Hypothalamus (tissue), 51 donors: ENCODE data around the gene CDC42EP3.

Experiments
- DNase-seq, 51 donors: peaks; one replicate each; lab custom pipeline; 2025; lab: John Stamatoyannopoulos, UW

CDC42EP3 gene

DNA sequence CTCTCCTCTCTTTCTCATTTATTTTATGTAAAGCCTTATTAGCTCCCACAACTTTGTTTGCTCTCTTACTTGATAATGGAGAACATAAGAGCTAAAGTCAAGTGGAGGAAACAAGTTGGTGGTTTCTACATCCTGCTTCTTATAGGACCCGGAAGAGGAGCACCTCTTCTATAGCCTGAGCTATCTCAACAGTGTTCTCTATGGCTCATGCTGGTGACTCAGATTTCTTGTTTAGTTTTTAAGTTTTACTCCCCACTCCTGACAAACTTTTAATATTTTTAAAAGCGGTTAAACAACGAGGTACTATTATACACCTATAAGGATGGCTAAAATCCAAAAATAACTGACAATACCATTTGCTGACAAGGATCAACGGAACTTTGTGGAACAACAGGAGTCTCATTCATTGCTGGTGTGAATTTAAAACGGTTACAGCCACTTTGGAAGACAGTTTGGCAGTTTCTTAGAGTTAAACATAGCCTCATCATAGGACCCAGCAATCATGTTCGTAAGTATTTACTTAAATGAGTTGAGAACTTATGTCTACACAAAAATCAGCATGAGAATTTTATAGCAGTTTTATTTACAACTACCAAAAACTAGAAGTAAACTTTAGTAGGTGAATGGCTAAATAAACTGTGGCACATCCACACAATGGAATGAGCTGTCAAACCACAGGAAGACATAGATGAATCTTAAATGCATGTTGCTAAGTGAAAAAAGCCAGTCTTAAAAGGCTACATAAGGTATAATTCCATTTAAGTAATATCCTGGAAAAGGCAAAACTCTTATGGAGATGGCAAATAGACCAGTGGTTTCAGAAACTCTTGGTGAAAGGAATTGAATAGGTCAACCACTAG, 12.7 kb upstream of the CDC42EP3 start:
- no peak for DNase-seq

DNA sequence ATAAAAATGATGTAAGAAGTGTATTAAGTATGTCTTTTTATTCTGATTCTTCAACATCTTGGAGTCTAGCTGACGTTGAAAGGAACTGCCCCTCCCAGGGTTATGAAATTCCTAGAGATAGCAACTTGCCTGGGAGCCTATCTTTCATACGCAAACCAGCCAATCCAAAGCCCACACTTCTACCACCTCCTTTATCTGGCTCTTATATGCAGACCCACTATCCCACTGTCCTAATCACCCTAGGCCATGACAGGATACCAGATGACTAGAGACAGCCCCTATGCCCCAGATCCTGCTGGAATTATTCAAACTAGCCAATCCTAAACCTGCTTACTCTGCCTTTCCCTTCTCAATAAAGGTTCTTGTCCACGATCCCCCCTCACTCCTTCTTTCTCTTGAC, 11.8 kb upstream of the CDC42EP3 start:
- no peak for DNase-seq

DNA sequence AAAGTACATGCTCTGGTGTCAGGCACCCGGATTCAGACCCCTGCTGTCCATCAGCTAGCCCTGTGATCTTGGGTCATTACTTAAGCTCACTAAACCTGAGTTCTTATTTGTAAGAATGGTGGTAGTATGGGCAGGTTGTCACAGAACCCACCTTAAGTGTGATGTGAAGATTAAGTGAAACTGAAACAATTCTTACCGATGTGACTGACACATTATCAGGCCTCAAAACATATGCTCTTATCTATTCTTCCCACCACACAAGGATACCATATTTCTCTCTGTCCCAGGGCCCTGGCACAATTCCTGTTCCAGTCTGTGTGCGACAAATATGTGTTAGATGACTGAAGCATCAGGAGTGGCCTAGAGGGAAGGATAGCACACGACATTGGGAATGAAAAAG, 11.0 kb upstream of the CDC42EP3 start:
- DNase-seq = no peak

- DNase-seq = no peak
These were observed 10.1 kb upstream of the CDC42EP3 start for GRCh38 chr2:37681587-37681986.

GRCh38 chr2:37679072-37679695, 7.7 kb upstream of the CDC42EP3 start:
- DNase-seq = no peak

DNA sequence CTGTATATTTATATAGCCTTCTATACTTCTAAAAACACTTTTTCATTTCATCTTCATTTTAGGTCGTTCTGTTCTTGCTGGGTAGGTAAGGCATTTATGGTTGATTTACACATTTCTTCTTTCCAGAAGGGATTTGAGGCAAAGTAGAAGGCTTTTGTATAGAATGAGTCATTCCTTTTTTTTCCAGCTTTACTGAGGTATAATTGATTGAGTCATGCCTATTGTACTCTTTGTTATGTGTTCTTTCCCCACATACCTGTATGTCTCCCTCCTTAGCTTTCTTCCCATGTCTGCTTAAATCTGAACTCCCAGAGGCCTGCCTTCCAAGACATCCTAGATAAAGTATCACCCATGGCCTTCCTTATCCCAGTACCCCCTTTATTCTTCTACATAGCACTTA, 4.8 kb upstream of the CDC42EP3 start:
- DNase-seq = no peak

GRCh38 chr2:37674946-37675345, 3.5 kb upstream of the CDC42EP3 start:
- no peak for DNase-seq

- DNase-seq = no peak
These were observed 1.4 kb upstream of the CDC42EP3 start for GRCh38 chr2:37672870-37673184.

- DNase-seq = peak in 26 of 51 donors; percentile 8 to 72 (median 30)
These were observed 845 bp upstream of the CDC42EP3 start for GRCh38 chr2:37672104-37672869.

GRCh38 chr2:37671816-37672103, 318 bp upstream of the CDC42EP3 start:
- DNase-seq = peak in 2 of 51 donors; percentile 25 to 38

DNA sequence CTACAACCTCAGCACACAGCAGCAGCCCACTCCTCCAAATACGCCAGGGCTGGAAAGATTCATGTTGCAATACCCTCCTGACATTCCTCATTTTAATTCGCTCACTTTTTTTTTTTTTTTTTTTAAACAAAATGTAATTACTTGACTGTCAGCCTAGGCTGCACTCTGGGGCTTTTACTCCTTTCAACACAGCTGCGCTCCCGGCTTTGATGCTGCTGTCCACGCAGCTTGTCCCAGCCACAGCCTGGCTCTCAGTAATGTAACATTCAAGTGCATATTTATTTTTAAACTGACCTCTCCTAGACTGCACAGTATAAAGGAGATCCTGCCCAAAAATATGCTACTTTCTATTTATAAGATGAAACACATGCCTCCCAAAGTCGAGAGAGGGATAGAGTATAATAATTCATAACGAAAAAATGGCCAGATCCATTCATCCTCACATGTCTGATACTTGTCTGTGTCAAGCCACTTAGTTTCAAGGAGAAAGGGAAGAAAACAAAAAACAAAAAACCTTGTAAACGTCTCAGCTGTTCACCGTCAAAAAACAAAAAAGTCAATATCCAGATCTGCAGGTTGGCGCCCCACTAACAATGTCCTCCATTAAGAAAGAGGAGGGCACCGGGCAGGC, 949 bp downstream of the CDC42EP3 start:
- no peak for DNase-seq

GRCh38 chr2:37669446-37669845, 2.0 kb downstream of the CDC42EP3 start:
- no peak for DNase-seq

DNA sequence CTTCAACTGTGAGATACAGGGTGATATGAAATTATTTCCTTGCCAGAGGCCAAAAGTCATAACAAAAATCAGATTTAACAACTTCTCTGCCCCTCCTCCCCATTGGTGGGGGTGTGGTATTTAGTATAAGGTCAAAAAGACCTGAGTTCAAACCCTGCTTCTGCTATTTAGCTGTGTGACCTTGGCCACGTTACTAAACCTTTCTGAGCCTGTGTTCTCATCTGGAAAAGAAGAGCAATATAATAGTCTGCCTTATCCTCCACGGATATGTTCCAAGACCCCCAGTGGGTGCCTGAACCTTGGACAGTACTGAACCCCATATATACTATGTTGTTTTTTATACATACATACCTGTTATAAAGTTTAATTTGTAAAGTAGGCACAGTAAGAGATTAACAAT, 3.7 kb downstream of the CDC42EP3 start:
- DNase-seq = no peak

DNA sequence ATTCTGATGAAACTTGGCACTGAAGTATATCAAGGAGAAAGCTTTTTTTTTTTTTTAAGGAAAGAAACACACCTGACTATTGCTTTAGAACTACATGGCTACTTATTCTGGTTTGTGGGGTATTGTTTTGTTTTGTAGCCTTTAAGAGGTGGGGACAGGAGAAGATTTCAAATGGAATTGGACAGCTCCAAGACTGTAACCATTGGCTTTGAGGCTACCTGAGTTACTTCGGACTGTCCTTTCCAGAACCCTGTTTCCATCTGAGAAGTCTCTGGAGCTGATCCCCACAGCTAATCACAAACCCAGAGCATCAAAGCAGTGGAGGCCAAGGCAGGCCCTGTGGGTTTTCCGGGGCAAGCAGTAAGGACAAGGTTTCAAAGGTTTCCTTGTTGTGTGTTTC, 4.7 kb downstream of the CDC42EP3 start:
- no peak for DNase-seq

DNA sequence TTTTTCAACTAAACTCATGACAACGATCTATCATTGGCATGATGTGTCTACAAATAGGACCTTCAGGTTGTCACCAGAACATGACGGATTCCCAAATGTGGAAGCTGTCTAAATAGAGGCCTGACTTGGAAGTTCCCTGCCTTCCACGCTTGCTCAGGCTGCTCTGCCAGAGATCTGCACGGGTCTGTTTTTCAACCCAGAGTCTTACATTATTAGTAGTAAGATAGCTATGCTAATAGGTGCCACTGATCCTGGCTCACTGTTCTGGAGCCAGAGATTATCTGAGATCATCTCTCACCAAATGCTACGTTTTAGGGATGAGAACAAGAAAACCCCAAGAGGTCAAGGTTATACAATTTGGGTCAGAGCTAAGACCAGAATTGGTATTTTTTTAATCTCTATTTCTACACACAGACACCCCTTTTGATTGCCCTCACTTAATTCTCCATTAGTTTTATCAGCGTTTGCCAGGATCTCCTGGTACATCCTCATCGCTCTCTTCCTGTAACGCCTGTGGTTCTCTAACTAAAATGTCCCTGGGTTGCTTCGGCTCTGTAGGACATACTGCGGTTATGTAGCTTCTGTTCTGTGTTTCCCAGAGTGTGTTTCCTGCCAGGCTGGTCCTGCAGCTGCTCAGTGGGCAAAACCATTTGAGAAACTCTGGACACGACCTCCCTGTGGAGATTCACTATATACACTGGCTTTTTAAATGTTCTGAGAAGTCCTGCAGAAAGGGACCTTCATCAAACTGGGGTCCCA, 5.7 kb downstream of the CDC42EP3 start:
- DNase-seq = no peak

DNA sequence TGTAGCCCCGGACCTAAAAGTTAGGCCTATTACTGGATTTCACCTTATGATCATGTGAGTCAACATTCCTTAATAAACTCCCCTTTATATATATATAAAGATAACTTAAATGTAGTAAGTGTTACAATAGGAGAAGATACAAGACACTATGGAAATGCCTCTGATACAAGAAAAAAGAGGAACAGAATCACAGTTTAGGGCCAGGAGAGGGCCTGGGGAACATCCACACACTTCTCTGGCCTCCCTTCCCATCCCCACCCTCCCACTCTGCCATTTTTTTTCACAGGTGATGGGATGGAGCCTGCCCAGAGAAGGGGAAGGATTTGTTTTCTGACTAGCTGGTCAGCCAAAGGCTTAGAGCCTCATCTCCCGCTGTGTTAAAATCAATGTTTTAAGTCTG, 6.4 kb downstream of the CDC42EP3 start:
- no peak for DNase-seq

DNA sequence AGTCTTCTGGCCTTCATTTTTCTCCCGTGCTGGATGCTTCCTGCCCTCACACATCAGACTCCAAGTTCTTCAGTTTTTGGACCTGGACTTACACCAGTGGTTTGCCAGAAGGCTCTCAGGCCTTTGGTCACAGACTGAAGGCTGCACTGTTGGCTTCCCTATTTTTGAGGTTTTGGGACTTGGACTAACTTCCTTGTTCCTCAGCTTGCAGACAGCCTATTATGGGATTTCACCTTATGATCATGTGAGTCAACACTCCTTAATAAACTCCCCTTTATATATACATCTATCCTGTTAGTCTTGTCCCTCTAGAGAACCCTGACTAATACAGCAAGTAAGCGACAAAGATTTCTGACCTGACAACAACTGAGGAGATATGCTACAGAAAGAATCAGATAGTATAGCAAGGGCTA, 7.2 kb downstream of the CDC42EP3 start:
- peak in 1 of 51 donors; percentile 36 for DNase-seq

DNA sequence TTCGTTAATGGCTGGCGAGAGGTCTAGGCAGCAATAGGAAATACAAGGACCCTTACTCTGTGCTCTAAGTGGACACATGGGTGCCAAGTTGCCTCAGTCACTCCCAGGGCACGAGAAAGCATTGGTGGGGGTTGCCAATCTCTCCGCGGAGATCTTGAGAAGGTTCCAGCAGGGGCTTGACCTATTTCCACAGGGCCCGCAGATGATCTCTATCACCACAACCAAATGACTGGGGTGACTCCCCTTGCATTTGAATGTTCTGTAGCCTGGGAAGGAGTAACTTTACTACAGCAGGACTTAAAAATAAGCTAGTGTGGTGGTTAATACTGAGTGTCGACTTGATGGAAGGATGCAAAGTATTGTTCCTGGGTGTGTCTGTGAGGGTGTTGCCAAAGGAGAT, 8.1 kb downstream of the CDC42EP3 start:
- DNase-seq = no peak

- no peak for DNase-seq
These were observed 11.7 kb downstream of the CDC42EP3 start for GRCh38 chr2:37659723-37660122.

DNA sequence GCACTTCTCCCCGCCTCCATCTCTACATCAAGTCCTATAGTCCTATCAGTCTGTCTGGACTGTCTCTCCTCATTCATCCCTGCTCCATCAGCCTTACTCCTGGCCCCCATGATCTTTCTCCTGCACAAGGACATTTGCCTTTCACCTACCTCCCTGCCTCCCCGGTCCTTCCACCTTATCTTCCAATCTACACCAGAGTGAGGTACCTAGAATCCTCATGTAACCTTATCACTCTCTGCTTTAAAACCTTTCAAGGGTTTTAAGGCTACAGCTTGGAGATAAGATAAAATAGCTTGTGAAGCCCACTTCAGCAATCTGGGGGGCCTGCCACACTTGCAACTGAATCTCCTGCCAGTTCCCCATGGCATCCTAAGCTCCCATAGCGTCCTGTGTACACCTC, 12.8 kb downstream of the CDC42EP3 start:
- DNase-seq = no peak

DNA sequence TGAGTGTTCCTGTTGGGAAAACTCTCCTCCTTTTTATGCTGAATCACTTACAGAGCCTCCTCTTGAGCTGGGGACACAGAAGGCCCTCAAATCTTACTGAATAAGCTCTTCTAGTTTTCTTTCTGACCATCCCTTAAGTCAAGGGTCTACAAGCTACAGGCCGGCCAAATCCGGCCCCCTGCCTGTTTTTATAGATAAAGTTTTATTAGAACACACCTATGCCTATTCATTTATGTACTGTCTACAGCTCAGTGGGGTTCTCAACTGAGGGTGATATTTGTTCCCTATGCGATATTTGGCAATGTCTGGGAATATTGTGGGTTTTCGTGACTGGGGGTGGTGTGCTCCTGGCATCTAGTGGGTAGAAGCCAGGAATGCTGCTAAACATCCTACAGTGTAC, 14.0 kb downstream of the CDC42EP3 start:
- no peak for DNase-seq
